IMR-90 (cell line): ENCODE results near the gene METTL8. TPM values are rescaled to one million over a fixed set of nuclear protein-coding genes. Genes with fewer than 3 reads are reported as not detected.
"Not testable (repeated sequence)": the region's sequence is repeated elsewhere in the genome, so short reads cannot be mapped to it uniquely, and the experiment has no call there.

Source experiments
- ATAC-seq: fragments of 200-7000 bp; cut with Tn5 transposase; 2 replicates; pipeline ENCODE4 v1.9.1; 2020; ENCODE audit warnings: low read depth, mild to moderate bottlenecking, moderate library complexity
- BruUV-seq: library from RNA; stranded (reverse); fragments of 400-500 nt; replicated peaks from 2 replicates; lab custom pipeline; 2021; lab: Mats Ljungman, UMichigan
- CTCF ChIA-PET: fragments of 300-600 bp; formaldehyde crosslinking; extraction: SDS; loops from one replicate; lab custom pipeline; 2021; ENCODE audit warnings: antibody characterized with exemption; lab: Yijun Ruan, JAX
- POLR2A ChIA-PET: fragments of 300-600 bp; sonication (Branson Sonifier 250); formaldehyde crosslinking; loops from one replicate; lab custom pipeline; 2022; ENCODE audit warnings: antibody characterized with exemption; ENCODE audit not compliant: unreplicated experiment; lab: Charles Lee
- DNase-seq: peaks from one replicate; pipeline ENCODE4 v3.0.0; 2013
- H2AFZ ChIP-seq: replicated peaks from 2 replicates; pipeline ENCODE3; 2013; ENCODE audit warnings: low read length, mild to moderate bottlenecking; ENCODE audit not compliant: poor library complexity
- H2AK5ac ChIP-seq: 2 replicates; pipeline ENCODE4 v1.6.1; 2013; ENCODE audit warnings: low read depth, low read length, inconsistent platforms
- H2AK9ac ChIP-seq: replicated peaks from 2 replicates; pipeline ENCODE3; 2013; ENCODE audit warnings: mild to moderate bottlenecking, low read depth, low read length, moderate library complexity; ENCODE audit not compliant: poor library complexity
- H2BK120ac ChIP-seq: 2 replicates; pipeline ENCODE4 v1.6.1; 2013; ENCODE audit warnings: low read depth, low read length, inconsistent platforms
- H2BK15ac ChIP-seq: 3 replicates; pipeline ENCODE4 v1.6.1; 2013; ENCODE audit warnings: low read depth, low read length, inconsistent platforms
- H2BK20ac ChIP-seq: 2 replicates; pipeline ENCODE4 v1.6.1; 2013; ENCODE audit warnings: low read depth, mild to moderate bottlenecking, inconsistent platforms, low read length, moderate library complexity
- H2BK5ac ChIP-seq: 2 replicates; pipeline ENCODE4 v1.6.1; 2013; ENCODE audit warnings: mild to moderate bottlenecking, low read depth, low read length, inconsistent platforms; ENCODE audit not compliant: poor library complexity, severe bottlenecking
- H3K14ac ChIP-seq: replicated peaks from 2 replicates; pipeline ENCODE4 v1.6.1; 2013; ENCODE audit warnings: low read depth, low read length, inconsistent platforms
- H3K18ac ChIP-seq: 2 replicates; pipeline ENCODE4 v1.6.1; 2013; ENCODE audit warnings: low read depth, low read length, control low read depth
- H3K23ac ChIP-seq: 2 replicates; pipeline ENCODE4 v1.6.1; 2013; ENCODE audit warnings: low read depth, low read length, inconsistent platforms
- H3K27ac ChIP-seq: 2 replicates; pipeline ENCODE4 v1.5.1; 2013; ENCODE audit warnings: mild to moderate bottlenecking, control low read depth, low read length; ENCODE audit not compliant: insufficient read depth
- H3K27me3 ChIP-seq: 2 replicates; pipeline ENCODE4 v1.6.1; 2013; ENCODE audit warnings: low read length; ENCODE audit not compliant: control insufficient read depth, insufficient read depth
- H3K36me3 ChIP-seq: 2 replicates; pipeline ENCODE4 v1.6.1; 2013; ENCODE audit warnings: low read length, mixed read lengths; ENCODE audit not compliant: control insufficient read depth, insufficient read depth
- H3K4ac ChIP-seq: 2 replicates; pipeline ENCODE4 v1.6.1; 2013; ENCODE audit warnings: low read depth, low read length, inconsistent platforms
- H3K4me1 ChIP-seq: 2 replicates; pipeline ENCODE4 v1.6.1; 2013; ENCODE audit warnings: low read length, mixed read lengths; ENCODE audit not compliant: control insufficient read depth, insufficient read depth
- H3K4me2 ChIP-seq: 2 replicates; pipeline ENCODE4 v1.6.1; 2013; ENCODE audit warnings: low read depth, mild to moderate bottlenecking, control low read depth, low read length, moderate library complexity
- H3K4me3 ChIP-seq: 2 replicates; pipeline ENCODE4 v1.5.1; 2013; ENCODE audit warnings: low read depth, mild to moderate bottlenecking, control low read depth, low read length, moderate library complexity; ENCODE audit not compliant: insufficient read depth
- H3K56ac ChIP-seq: 2 replicates; pipeline ENCODE4 v1.6.1; 2013; ENCODE audit warnings: low read length, inconsistent platforms; ENCODE audit not compliant: insufficient read depth; ENCODE audit errors: extremely low read depth
- H3K79me1 ChIP-seq, 2 experiments: 2 replicates each; pipeline ENCODE4 v1.6.1; 2013; ENCODE audit warnings: low read length in 2 of 2, inconsistent platforms in 1 of 2, low read depth in 1 of 2
- H3K9ac ChIP-seq: 2 replicates; pipeline ENCODE4 v1.6.1; 2013; ENCODE audit warnings: low read depth, low read length, control low read depth
- H3K9me1 ChIP-seq: 2 replicates; pipeline ENCODE4 v1.6.1; 2013; ENCODE audit warnings: low read length, inconsistent platforms; ENCODE audit not compliant: insufficient read depth
- H3K9me3 ChIP-seq: 2 replicates; pipeline ENCODE4 v1.6.1; 2013; ENCODE audit warnings: low read length; ENCODE audit not compliant: control insufficient read depth, insufficient read depth
- H4K20me1 ChIP-seq: 2 replicates; pipeline ENCODE4 v1.6.1; 2013; ENCODE audit warnings: low read length, inconsistent platforms; ENCODE audit not compliant: insufficient read depth
- H4K5ac ChIP-seq: 2 replicates; pipeline ENCODE4 v1.6.1; 2013; ENCODE audit warnings: mild to moderate bottlenecking, low read depth, low read length, control low read depth
- H4K8ac ChIP-seq, 2 experiments: 2 replicates each; pipeline ENCODE4 v1.6.1; 2013; ENCODE audit warnings: low read depth in 2 of 2, low read length in 2 of 2, control low read depth in 1 of 2, inconsistent platforms in 1 of 2
- H4K91ac ChIP-seq: 2 replicates; pipeline ENCODE4 v1.6.1; 2013; ENCODE audit warnings: low read depth, low read length, inconsistent platforms; ENCODE audit not compliant: insufficient read depth
- MAZ ChIP-seq: IDR thresholded peaks from 2 replicates; pipeline ENCODE4 v1.6.1; 2012; ENCODE audit warnings: low read depth, mild to moderate bottlenecking, low read length, improper control_type of control experiment, moderate library complexity, borderline replicate concordance
- USF2 ChIP-seq: fragments of 150-350 bp; IDR thresholded peaks from 2 replicates; pipeline ENCODE4 v1.6.1; 2017; ENCODE audit warnings: mild to moderate bottlenecking, antibody characterized with exemption, low read length, low read depth
- WGBS, 2 experiments: methylation state at CpG; one replicate each; pipeline versions ENCODE4 v1.1.5 to v1.1.7; 2013; ENCODE audit warnings: missing lambda C conversion rate in 2 of 2; ENCODE audit not compliant: insufficient read length in 1 of 2; ENCODE audit errors: extremely low coverage in 2 of 2; 5-methylcytosine and 5-hydroxymethylcytosine counted together
- dilution Hi-C: fragments of 300-500 bp; cut with HindIII; formaldehyde crosslinking; loops from one replicate; pipeline ENCODE4 v1.14.3; 2018; ENCODE audit warnings: low sequenced_read_pairs; ENCODE audit not compliant: unreplicated experiment
- in situ Hi-C: fragments of 300-500 bp; cut with MboI; formaldehyde crosslinking; loops from 3 replicates; pipeline ENCODE4 v1.14.3; 2019; ENCODE audit warnings: low sequenced_read_pairs, inconsistent platforms, mixed read lengths
- intact Hi-C: fragments of 100-400 bp; cut with micrococcal nuclease; formaldehyde crosslinking; loops from 2 replicates; pipeline ENCODE4 v1.10.0; 2022
- polyA plus RNA-seq, 3 experiments: library from polyadenylated mRNA; depleted of rRNA; stranded (reverse); fragments of >200 nt; gene quantifications; 2 replicates each; pipeline ENCODE4 v1.2.3, GENCODE V29; 2012; ENCODE audit warnings: low replicate concordance in 1 of 3
- total RNA-seq: library from RNA; depleted of rRNA; stranded (reverse); fragments of >200 nt; gene quantifications from 2 replicates; pipeline ENCODE4 v1.2.3, GENCODE V29; 2012

METTL8 gene
- total and polyA plus RNA-seq, 2 of the 4 experiments (the other 2 are of a cell fraction), result 6.9 to 10.6 TPM

- Histone ChIP-seq H3K23ac (no peak overlapping the region), H3K4me3 (no peak overlapping the region), H3K9me1 (no peaks in the 10 kb centered on the region), H2BK5ac (no peak overlapping the region), H2BK120ac (no peak overlapping the region), H4K20me1 (no peaks in the 10 kb centered on the region), H3K4me1 (no peaks in the 10 kb centered on the region), H3K4ac (no peak overlapping the region), H3K56ac (no peak overlapping the region), H3K79me1 (no peaks in the 10 kb centered on the region; a peak in 1 of 4 replicates), H2BK15ac (no peak overlapping the region), H2AK9ac (no peak overlapping the region), H3K27me3 (no peaks in the 10 kb centered on the region), H4K5ac (no peak overlapping the region), H3K9ac (no peak overlapping the region), H3K27ac (no peak overlapping the region), H3K36me3 (no peaks in the 10 kb centered on the region), H3K14ac (no peak overlapping the region), H3K9me3 (0 out of 2 replicates have a peak, but pooled peaks cover 2% of the 10 kb centered on the region), H4K91ac (no peak overlapping the region), H2AK5ac (no peak overlapping the region), H3K18ac (no peak overlapping the region), H2AFZ (no peak overlapping the region), H2BK20ac (no peak overlapping the region), H4K8ac (no peak overlapping the region), H3K4me2 (no peak overlapping the region)
- dilution Hi-C loops, result no loop called here
- BruUV-seq, result no TSS peak
- ChIA-PET POLR2A (interaction anchor here (0.6 kb wide), 1 partner anchor 75 kb away, joined by 3 read pairs; no protein-coding TSS in a partner anchor), CTCF (interaction anchor here (0.7 kb wide), 1 partner anchor 33 kb away, joined by 3 read pairs; no protein-coding TSS in a partner anchor)
- in situ Hi-C loops, result no loop called here
- no peak for DNase-seq
- intact Hi-C loops, result no loop called here
- TF ChIP-seq MAZ (no peak), USF2 (no peak)
- WGBS, 2 experiments, result no CpG with 5 or more reads among the region's 2 CpGs
- ATAC-seq, result no peak
Observed at GRCh38 chr2:171360905-171361304, 72.9 kb downstream of the METTL8 start.

- BruUV-seq, result not testable (repeated sequence)
Observed at GRCh38 chr2:171353746-171354145, 80.0 kb downstream of the METTL8 start.

More at GRCh38 chr2:171353746-171354145, 80.0 kb downstream of the METTL8 start:
- H3K4me3 ChIP-seq, DNase-seq, H2BK120ac ChIP-seq, in situ Hi-C loops, ATAC-seq, H3K27me3 ChIP-seq, dilution Hi-C loops, H3K79me1 ChIP-seq, H3K4ac ChIP-seq, intact Hi-C loops, H4K8ac ChIP-seq, H2BK20ac ChIP-seq, H4K20me1 ChIP-seq, H2BK5ac ChIP-seq, H3K4me2 ChIP-seq, H2AFZ ChIP-seq, H3K23ac ChIP-seq, H2AK5ac ChIP-seq, H2BK15ac ChIP-seq, H3K56ac ChIP-seq, H4K5ac ChIP-seq, H3K27ac ChIP-seq, H3K9me3 ChIP-seq, H3K18ac ChIP-seq, H3K9ac ChIP-seq, H3K36me3 ChIP-seq, H3K9me1 ChIP-seq, H3K4me1 ChIP-seq, H3K14ac ChIP-seq, H4K91ac ChIP-seq, H2AK9ac ChIP-seq, POLR2A ChIA-PET: not testable (repeated sequence)
- CTCF ChIA-PET, result interaction anchor here (1.2 kb wide), 1 partner anchor 62 kb away, joined by 3 read pairs; no protein-coding TSS in a partner anchor
- WGBS, 2 experiments, result no CpG with 5 or more reads among the region's 3 CpGs
